Glomerular visceral epithelial cell (primary cell): Measurements from ENCODE around the gene AMPD2.

ENCODE experiments used
- DNase-seq: peaks from one replicate; pipeline ENCODE4 v3.0.0-alpha.2; 2016; ENCODE audit errors: extremely low spot score

The AMPD2 gene

GRCh38 chr1:109619576-109620400 lies at the start of gene AMPD2, which contains the start of gene GNAT2:
Gene AMPD2, plus strand, starts transcription at chr1:109619837. Its CDS starts 1,339 bp downstream, at chr1:109621176.
Gene GNAT2, minus strand, starts transcription at chr1:109619616. Its CDS starts 6,746 bp downstream, at chr1:109612870.
- DNase-seq: peak; percentile 85

GRCh38 chr1:109570414-109570813 lies 49.2 kb upstream of the AMPD2 start:
- no peak for DNase-seq

- no peak for DNase-seq
Observed at GRCh38 chr1:109573785-109574184, 45.9 kb upstream of the AMPD2 start.

- DNase-seq: no peak
Observed at GRCh38 chr1:109578947-109579443, 40.6 kb upstream of the AMPD2 start.

GRCh38 chr1:109579491-109579890 lies 40.1 kb upstream of the AMPD2 start:
- no peak for DNase-seq

GRCh38 chr1:109582021-109582420 lies 37.6 kb upstream of the AMPD2 start:
- DNase-seq: no peak

GRCh38 chr1:109584766-109585165 lies 34.9 kb upstream of the AMPD2 start:
- no peak for DNase-seq

- no peak for DNase-seq
Observed at GRCh38 chr1:109586055-109586454, 33.6 kb upstream of the AMPD2 start.

GRCh38 chr1:109589177-109589576 lies 30.5 kb upstream of the AMPD2 start:
- no peak for DNase-seq

GRCh38 chr1:109589679-109590078 lies 30.0 kb upstream of the AMPD2 start:
- no peak for DNase-seq

- no peak for DNase-seq
Observed at GRCh38 chr1:109592916-109593315, 26.7 kb upstream of the AMPD2 start.

- peak; percentile 39 for DNase-seq
Observed at GRCh38 chr1:109595531-109595930, 24.1 kb upstream of the AMPD2 start.

GRCh38 chr1:109598156-109598555 lies 21.5 kb upstream of the AMPD2 start:
- DNase-seq: no peak

- no peak for DNase-seq
Observed at GRCh38 chr1:109598655-109599054, 21.0 kb upstream of the AMPD2 start.

- no peak for DNase-seq
Observed at GRCh38 chr1:109603229-109603628, 16.4 kb upstream of the AMPD2 start.

GRCh38 chr1:109605381-109605780 lies 14.3 kb upstream of the AMPD2 start:
- DNase-seq: no peak

- DNase-seq: no peak
Observed at GRCh38 chr1:109609881-109610280, 9.8 kb upstream of the AMPD2 start.

GRCh38 chr1:109610609-109611307 lies 8.9 kb upstream of the AMPD2 start:
- DNase-seq: peak; percentile 82

- no peak for DNase-seq
Observed at GRCh38 chr1:109611308-109611990, 8.2 kb upstream of the AMPD2 start.

GRCh38 chr1:109613361-109614147 lies 6.1 kb upstream of the AMPD2 start:
- no peak for DNase-seq

GRCh38 chr1:109615879-109616278 lies 3.8 kb upstream of the AMPD2 start:
- no peak for DNase-seq
